Measurements from ENCODE around the gene ARMC2.

ARMC2 gene

DNA sequence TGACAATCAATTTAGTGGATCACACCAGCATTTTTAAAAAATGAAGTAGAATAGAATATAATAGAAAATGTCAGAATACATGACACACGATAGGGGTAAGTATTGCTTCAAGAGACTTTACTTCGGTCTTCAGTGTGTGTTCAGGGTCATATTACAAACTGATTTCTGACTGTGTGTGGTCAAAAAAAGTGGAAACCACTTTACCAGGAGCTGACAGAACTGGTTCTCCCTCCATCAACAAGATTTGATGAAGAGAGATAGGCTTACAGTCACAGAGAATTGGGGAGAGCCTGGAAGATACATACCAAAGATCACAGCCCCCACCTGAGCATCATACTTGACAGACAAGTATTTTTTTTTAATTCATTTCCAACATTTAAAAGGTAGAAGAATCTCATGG lies 21.7 kb downstream of the ARMC2 start:
- TF ChIP-seq, protein P1, sequence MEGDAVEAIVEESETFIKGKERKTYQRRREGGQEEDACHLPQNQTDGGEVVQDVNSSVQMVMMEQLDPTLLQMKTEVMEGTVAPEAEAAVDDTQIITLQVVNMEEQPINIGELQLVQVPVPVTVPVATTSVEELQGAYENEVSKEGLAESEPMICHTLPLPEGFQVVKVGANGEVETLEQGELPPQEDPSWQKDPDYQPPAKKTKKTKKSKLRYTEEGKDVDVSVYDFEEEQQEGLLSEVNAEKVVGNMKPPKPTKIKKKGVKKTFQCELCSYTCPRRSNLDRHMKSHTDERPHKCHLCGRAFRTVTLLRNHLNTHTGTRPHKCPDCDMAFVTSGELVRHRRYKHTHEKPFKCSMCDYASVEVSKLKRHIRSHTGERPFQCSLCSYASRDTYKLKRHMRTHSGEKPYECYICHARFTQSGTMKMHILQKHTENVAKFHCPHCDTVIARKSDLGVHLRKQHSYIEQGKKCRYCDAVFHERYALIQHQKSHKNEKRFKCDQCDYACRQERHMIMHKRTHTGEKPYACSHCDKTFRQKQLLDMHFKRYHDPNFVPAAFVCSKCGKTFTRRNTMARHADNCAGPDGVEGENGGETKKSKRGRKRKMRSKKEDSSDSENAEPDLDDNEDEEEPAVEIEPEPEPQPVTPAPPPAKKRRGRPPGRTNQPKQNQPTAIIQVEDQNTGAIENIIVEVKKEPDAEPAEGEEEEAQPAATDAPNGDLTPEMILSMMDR (IDR thresholded peaks at IDR 0.05; ENCODE audit: low read depth, low read length, missing control alignments) = no peak

GRCh38 chr6:108870357-108870756 lies 22.1 kb downstream of the ARMC2 start:
- TF ChIP-seq, protein P1 (IDR thresholded peaks at IDR 0.05; ENCODE audit: low read depth, low read length, missing control alignments) = no peak
- H3K27me3 ChIP-seq (replicated peaks) = no peaks in the 10 kb centered on the region
- in situ Hi-C loops (cut with HindIII; ENCODE audit: low pct_ligation_motif_present, low sequenced_read_pairs) = no loop called here
- no peak overlapping the region for H3K27ac ChIP-seq
- no peak for DNase-seq
- H3K36me3 ChIP-seq (replicated peaks) = no peaks in the 10 kb centered on the region
- H3K4me3 ChIP-seq (ENCODE audit: low read depth, low read length) = no peak overlapping the region

More for the DNA sequence above, 21.7 kb downstream of the ARMC2 start:
- no peaks in the 10 kb centered on the region for H3K27me3 ChIP-seq (replicated peaks)
- DNase-seq = no peak
- no peaks in the 10 kb centered on the region for H3K36me3 ChIP-seq (replicated peaks)
- H3K27ac ChIP-seq = no peak overlapping the region
- no peak overlapping the region for H3K4me3 ChIP-seq (ENCODE audit: low read depth, low read length)
- in situ Hi-C loops (cut with HindIII; ENCODE audit: low pct_ligation_motif_present, low sequenced_read_pairs) = no loop called here

DNA sequence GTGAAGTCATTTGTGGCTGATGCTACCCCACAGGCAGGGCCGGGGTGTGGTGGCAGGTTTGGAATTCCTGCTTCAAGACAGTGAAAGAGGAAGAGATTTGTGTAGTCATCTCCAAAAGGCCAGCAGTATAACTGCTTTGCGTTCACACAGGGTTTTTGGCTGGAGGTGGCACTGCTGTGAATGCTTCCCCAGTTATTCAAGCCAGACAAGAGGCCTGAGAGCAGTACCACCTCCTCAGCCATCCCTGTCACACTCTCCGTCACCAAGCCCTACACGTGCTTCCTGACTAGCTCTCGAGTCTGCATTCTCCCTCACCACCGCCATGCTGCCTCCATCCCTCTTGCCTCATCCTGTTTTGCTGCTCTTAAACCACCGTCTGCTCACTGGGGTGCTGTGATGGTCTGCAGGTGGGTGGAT lies 23.9 kb downstream of the ARMC2 start:
- H3K4me3 ChIP-seq (ENCODE audit: low read depth, low read length) = no peak overlapping the region
- TF ChIP-seq, protein P1 (IDR thresholded peaks at IDR 0.05; ENCODE audit: low read depth, low read length, missing control alignments) = no peak
- DNase-seq = no peak
- H3K27me3 ChIP-seq (replicated peaks) = no peaks in the 10 kb centered on the region
- H3K27ac ChIP-seq = no peak overlapping the region
- in situ Hi-C loops (cut with HindIII; ENCODE audit: low pct_ligation_motif_present, low sequenced_read_pairs) = no loop called here
- no peaks in the 10 kb centered on the region for H3K36me3 ChIP-seq (replicated peaks)

DNA sequence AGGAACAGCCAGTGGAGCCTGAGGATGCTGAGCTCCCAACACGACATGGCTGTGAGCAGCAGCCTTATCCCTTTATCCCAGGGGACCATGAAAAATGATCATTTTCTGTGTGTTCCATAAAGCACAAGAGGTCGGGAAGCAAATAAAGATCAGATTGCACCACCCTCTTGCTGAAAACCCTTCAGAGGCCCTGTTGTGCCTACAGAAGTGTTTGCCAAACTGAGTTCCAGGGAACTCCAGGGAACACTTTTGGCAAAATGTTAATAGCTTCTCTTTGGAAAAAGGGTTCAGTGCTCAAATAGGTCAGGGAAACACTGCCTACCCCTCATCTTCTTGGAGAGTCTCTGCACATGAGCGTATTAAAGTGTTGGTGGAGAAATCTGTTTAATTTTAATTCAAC lies 24.4 kb downstream of the ARMC2 start:
- Histone ChIP-seq H3K36me3 (replicated peaks) (no peaks in the 10 kb centered on the region), H3K27me3 (replicated peaks) (no peaks in the 10 kb centered on the region), H3K27ac (no peak overlapping the region), H3K4me3 (ENCODE audit: low read depth, low read length) (no peak overlapping the region)
- no peak for DNase-seq
- in situ Hi-C loops (cut with HindIII; ENCODE audit: low pct_ligation_motif_present, low sequenced_read_pairs) = no loop called here
- TF ChIP-seq, protein P1 (IDR thresholded peaks at IDR 0.05; ENCODE audit: low read depth, low read length, missing control alignments) = no peak

- DNase-seq = no peak
- in situ Hi-C loops (cut with HindIII; ENCODE audit: low pct_ligation_motif_present, low sequenced_read_pairs) = no loop called here
- H3K27ac ChIP-seq = no peak overlapping the region
- H3K27me3 ChIP-seq (replicated peaks) = no peaks in the 10 kb centered on the region
- H3K4me3 ChIP-seq (ENCODE audit: low read depth, low read length) = no peak overlapping the region
- TF ChIP-seq, protein P1 (IDR thresholded peaks at IDR 0.05; ENCODE audit: low read depth, low read length, missing control alignments) = no peak
- H3K36me3 ChIP-seq (replicated peaks) = no peaks in the 10 kb centered on the region
Measured at GRCh38 chr6:108873251-108873650, 25.0 kb downstream of the ARMC2 start.

- Histone ChIP-seq H3K36me3 (replicated peaks) (no peaks in the 10 kb centered on the region), H3K4me3 (ENCODE audit: low read depth, low read length) (no peak overlapping the region), H3K27me3 (replicated peaks) (no peaks in the 10 kb centered on the region), H3K27ac (no peak overlapping the region)
- TF ChIP-seq, protein P1 (IDR thresholded peaks at IDR 0.05; ENCODE audit: low read depth, low read length, missing control alignments) = no peak
- no peak for DNase-seq
- in situ Hi-C loops (cut with HindIII; ENCODE audit: low pct_ligation_motif_present, low sequenced_read_pairs) = no loop called here
Measured at GRCh38 chr6:108873971-108874370, 25.7 kb downstream of the ARMC2 start.

Measured in brain microvascular endothelial cell (primary cell).